ENCODE measurements around the gene MYL12A. TPM values are rescaled to one million over a fixed set of nuclear protein-coding genes. Genes with fewer than 3 reads are reported as not detected.
"Not testable (repeated sequence)": the region's sequence is repeated elsewhere in the genome, so short reads cannot be mapped to it uniquely, and the experiment has no call there.

MYL12A gene
- total RNA-seq, 2 experiments from 2014 or later, result 316 to 321 TPM

DNA sequence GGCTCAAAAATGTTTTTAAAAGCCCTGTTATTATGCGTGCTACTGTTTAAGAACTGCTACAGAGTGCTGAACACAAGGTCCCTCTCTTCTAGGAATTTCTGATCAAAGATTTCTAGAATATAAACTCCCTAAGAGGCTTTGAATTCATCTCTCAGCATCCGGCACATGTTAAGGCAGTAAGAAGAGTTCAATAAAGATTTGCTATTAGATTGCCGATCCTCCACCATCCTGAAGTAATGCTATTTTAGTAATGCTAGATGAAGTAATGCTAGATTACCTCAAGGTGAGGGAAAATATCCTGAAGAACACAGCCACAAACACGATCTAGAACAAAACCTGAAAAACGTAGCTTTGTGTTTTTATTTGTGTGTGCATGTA is 13.4 kb downstream of the MYL12A start:
- Mint-ChIP-seq H3K36me3 (peaks cover 45% of the 10 kb centered on the region), H3K9me3 (no peaks in the 10 kb centered on the region), H3K4me1 (peaks cover 62% of the 10 kb centered on the region), H3K4me3 (peak overlapping the region; percentile 97), H3K27ac (peak overlapping the region; percentile 99), H3K27me3 (no peaks in the 10 kb centered on the region)
- no peak for DNase-seq

DNA sequence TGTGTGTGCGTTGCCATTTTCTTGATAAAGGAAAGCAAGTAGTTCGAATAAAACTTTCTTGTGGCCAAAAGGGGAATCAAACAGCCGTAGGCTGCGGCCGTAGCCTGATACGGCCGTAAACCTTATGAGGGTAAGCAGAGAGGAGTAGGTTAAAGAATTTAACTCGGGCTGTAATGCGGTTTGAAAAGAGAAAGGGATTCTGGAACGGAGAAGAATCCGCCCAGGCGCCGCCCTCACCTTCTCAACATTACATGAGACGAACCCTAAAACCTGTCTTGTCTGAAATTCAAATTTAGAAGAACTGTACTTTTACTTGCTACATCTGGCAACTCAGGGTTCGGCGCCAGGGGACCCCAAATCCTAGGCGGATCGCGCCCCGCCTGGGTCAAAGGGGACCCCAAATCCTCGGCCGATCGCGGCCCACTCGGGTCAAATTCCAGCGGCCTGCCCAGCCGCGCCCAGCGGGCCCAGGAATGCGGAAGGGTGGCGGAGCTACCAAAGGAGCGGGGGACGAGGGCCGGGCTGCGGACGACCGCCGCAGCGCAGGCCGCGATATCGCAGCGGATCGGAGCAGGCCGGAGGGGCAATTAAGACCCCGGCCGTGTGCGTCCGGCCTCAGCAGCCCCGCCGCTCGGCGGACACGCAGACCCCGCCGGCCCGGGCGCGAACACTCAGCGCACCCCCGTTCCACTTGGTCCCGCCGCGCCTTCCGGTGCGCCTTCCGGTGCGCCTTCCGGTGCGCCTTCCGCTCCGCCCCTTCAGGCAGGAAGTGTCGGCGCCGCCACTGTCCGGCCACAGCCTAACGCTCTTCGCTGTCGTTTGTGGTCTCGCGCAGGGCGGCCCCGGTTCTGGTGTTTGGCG is 14.0 kb downstream of the MYL12A start, which contains the start of gene MYL12B:
Gene MYL12B (plus strand): TSS at position 761 of the 861 bp plus-strand sequence. CDS start 10,766 bp downstream, outside the sequence.
- peaks cover 64% of the 10 kb centered on the region for H3K4me1 Mint-ChIP-seq
- peak within 1 kb of the TSS; percentile 97 for H3K4me3 Mint-ChIP-seq
- H3K36me3 Mint-ChIP-seq, result peaks cover 45% of the 10 kb centered on the region
- no peaks in the 10 kb centered on the region for H3K9me3 Mint-ChIP-seq
- peak within 1 kb of the TSS; percentile 99 for H3K27ac Mint-ChIP-seq
- DNase-seq, result peak; percentile 85
- no peaks in the 10 kb centered on the region for H3K27me3 Mint-ChIP-seq

- DNase-seq, result peak; percentile 45
- Mint-ChIP-seq H3K9me3 (no peaks in the 10 kb centered on the region), H3K4me1 (peaks cover 63% of the 10 kb centered on the region), H3K27ac (peak overlapping the region; percentile 99), H3K27me3 (no peaks in the 10 kb centered on the region), H3K36me3 (peaks cover 36% of the 10 kb centered on the region), H3K4me3 (peak overlapping the region; percentile 97)
Measured at GRCh38 chr18:3262234-3263131, 14.9 kb downstream of the MYL12A start.

- peaks cover 62% of the 10 kb centered on the region for H3K4me1 Mint-ChIP-seq
- H3K27me3 Mint-ChIP-seq, result no peaks in the 10 kb centered on the region
- no peaks in the 10 kb centered on the region for H3K9me3 Mint-ChIP-seq
- peaks cover 29% of the 10 kb centered on the region for H3K36me3 Mint-ChIP-seq
- H3K4me3 Mint-ChIP-seq, result peak overlapping the region; percentile 88
- peak overlapping the region; percentile 88 for H3K27ac Mint-ChIP-seq
- no peak for DNase-seq
Measured at GRCh38 chr18:3263132-3263700, 15.6 kb downstream of the MYL12A start.

DNA sequence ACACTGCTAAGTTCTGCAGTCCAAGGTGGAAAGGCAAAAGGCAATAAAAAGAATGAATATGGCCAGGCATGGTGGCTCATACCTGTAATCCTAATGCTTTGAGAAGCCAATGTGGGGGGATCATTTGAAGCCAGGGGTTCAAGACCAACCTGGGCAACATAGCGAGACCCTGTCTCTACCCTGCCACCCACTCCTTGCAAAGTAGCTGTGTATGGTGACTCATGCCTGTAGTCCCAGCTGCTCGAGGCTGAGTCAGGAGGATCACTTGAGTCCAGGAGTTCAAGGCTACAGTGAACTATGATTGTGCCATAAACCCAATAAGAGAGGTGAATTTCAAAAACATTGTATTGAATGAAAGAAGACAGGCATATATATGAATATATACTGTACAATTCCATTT is 16.8 kb downstream of the MYL12A start:
- no peak for DNase-seq
- Mint-ChIP-seq H3K9me3 (peaks cover 2% of the 10 kb centered on the region), H3K36me3 (peaks cover 28% of the 10 kb centered on the region), H3K4me3 (peak overlapping the region; percentile 44), H3K27me3 (no peaks in the 10 kb centered on the region), H3K4me1 (peaks cover 66% of the 10 kb centered on the region), H3K27ac (peak overlapping the region; percentile 18)

- H3K4me1 Mint-ChIP-seq, result peaks cover 69% of the 10 kb centered on the region
- no peak for DNase-seq
- peaks cover 2% of the 10 kb centered on the region for H3K9me3 Mint-ChIP-seq
- peaks cover 32% of the 10 kb centered on the region for H3K36me3 Mint-ChIP-seq
- H3K27me3 Mint-ChIP-seq, result no peaks in the 10 kb centered on the region
- H3K27ac Mint-ChIP-seq, result peak overlapping the region; percentile 10
- peak overlapping the region; percentile 9 for H3K4me3 Mint-ChIP-seq
Measured at GRCh38 chr18:3265564-3266033, 18.0 kb downstream of the MYL12A start.

GRCh38 chr18:3266062-3266608 is 18.5 kb downstream of the MYL12A start:
- peak overlapping the region; percentile 81 for H3K27ac Mint-ChIP-seq
- H3K27me3 Mint-ChIP-seq, result no peaks in the 10 kb centered on the region
- peak overlapping the region; percentile 44 for H3K4me3 Mint-ChIP-seq
- peaks cover 2% of the 10 kb centered on the region for H3K9me3 Mint-ChIP-seq
- peaks cover 32% of the 10 kb centered on the region for H3K36me3 Mint-ChIP-seq
- peaks cover 70% of the 10 kb centered on the region for H3K4me1 Mint-ChIP-seq
- no peak for DNase-seq

DNA sequence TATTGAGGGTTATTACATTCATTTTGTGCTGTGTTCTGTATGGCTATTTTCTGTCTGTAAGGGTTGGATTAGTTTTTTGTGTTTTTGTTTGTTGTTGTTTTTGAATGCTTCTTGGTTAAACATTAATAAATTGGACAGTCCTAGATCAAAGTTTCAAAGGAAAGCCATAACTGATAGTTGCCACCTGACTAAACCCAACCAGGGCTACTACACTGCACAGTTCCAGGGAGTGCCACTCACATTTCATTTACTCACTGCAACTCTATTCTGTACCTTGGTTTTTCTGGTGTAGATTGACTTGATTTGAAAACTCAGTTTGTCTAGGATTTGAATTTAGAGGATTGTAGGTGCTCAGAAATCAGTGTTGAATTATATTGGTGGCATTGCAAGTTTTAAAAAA is 20.7 kb downstream of the MYL12A start:
- peaks cover 85% of the 10 kb centered on the region for H3K4me1 Mint-ChIP-seq
- no peak for DNase-seq

GRCh38 chr18:3269241-3269913 is 21.8 kb downstream of the MYL12A start:
- H3K36me3 Mint-ChIP-seq, result peaks cover 31% of the 10 kb centered on the region
- H3K9me3 Mint-ChIP-seq, result peaks cover 2% of the 10 kb centered on the region
- peaks cover 75% of the 10 kb centered on the region for H3K4me1 Mint-ChIP-seq
- H3K4me3 Mint-ChIP-seq, result peak overlapping the region; percentile 23
- peak overlapping the region; percentile 67 for H3K27ac Mint-ChIP-seq
- DNase-seq, result no peak
- H3K27me3 Mint-ChIP-seq, result no peaks in the 10 kb centered on the region

More for the DNA sequence above, 20.7 kb downstream of the MYL12A start:
- peaks cover 29% of the 10 kb centered on the region for H3K36me3 Mint-ChIP-seq
- peaks cover 2% of the 10 kb centered on the region for H3K9me3 Mint-ChIP-seq
- H3K4me3 Mint-ChIP-seq, result no peak overlapping the region
- no peaks in the 10 kb centered on the region for H3K27me3 Mint-ChIP-seq
- H3K27ac Mint-ChIP-seq, result no peak overlapping the region

DNA sequence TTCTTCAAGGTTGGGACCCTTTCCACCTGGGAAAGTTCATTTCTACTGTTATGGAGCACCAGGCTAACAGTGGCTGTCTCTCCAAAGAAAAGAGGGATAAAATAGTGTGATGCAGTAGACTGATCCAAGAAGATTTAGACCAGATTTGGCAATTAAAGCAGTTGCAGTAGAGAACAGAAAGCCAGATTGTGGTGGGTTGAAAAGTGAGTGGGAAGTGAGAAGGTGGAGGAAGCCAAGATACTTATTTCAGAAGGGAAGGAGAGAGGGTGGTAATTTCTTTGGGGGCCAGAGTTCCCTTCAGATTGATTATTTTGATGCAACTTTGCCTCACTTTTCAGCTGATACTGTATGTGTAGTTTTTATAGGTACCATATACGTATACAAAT is 22.3 kb downstream of the MYL12A start:
- H3K27me3 Mint-ChIP-seq, result no peaks in the 10 kb centered on the region
- peaks cover 30% of the 10 kb centered on the region for H3K36me3 Mint-ChIP-seq
- peak overlapping the region; percentile 23 for H3K4me3 Mint-ChIP-seq
- DNase-seq, result no peak
- H3K9me3 Mint-ChIP-seq, result peaks cover 2% of the 10 kb centered on the region
- H3K27ac Mint-ChIP-seq, result peak overlapping the region; percentile 67
- peaks cover 70% of the 10 kb centered on the region for H3K4me1 Mint-ChIP-seq

GRCh38 chr18:3273042-3273441 is 25.4 kb downstream of the MYL12A start:
- Mint-ChIP-seq H3K27me3 (no peaks in the 10 kb centered on the region), H3K4me1 (peaks cover 45% of the 10 kb centered on the region), H3K27ac (peak overlapping the region; percentile 43), H3K36me3 (peaks cover 33% of the 10 kb centered on the region), H3K9me3 (peaks cover 2% of the 10 kb centered on the region), H3K4me3 (no peak overlapping the region)
- no peak for DNase-seq

DNA sequence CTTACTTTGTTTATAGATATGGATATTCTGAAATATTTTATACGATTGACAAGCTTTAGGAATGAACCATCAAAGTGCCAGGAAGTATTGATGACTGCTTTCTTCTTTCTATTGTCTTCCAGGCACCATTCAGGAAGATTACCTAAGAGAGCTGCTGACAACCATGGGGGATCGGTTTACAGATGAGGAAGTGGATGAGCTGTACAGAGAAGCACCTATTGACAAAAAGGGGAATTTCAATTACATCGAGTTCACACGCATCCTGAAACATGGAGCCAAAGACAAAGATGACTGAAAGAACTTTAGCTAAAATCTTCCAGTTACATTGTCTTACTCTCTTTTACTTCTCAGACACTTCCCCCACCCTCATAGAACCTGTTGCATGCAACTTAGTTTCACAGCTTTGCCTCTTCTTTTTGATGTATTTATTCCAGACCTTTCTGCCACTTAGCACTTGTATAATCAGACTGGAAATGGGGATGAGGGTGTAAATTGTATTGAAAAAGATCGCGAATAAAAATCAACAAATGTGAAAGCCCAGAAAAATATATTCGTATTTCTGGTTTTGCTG is 30.1 kb downstream of the MYL12A start:
- H3K4me1 Mint-ChIP-seq, result peaks cover 13% of the 10 kb centered on the region
- H3K27me3 Mint-ChIP-seq, H3K4me3 Mint-ChIP-seq, H3K9me3 Mint-ChIP-seq, DNase-seq, H3K27ac Mint-ChIP-seq: not testable (repeated sequence)
- peaks cover 26% of the 10 kb centered on the region for H3K36me3 Mint-ChIP-seq

DNA sequence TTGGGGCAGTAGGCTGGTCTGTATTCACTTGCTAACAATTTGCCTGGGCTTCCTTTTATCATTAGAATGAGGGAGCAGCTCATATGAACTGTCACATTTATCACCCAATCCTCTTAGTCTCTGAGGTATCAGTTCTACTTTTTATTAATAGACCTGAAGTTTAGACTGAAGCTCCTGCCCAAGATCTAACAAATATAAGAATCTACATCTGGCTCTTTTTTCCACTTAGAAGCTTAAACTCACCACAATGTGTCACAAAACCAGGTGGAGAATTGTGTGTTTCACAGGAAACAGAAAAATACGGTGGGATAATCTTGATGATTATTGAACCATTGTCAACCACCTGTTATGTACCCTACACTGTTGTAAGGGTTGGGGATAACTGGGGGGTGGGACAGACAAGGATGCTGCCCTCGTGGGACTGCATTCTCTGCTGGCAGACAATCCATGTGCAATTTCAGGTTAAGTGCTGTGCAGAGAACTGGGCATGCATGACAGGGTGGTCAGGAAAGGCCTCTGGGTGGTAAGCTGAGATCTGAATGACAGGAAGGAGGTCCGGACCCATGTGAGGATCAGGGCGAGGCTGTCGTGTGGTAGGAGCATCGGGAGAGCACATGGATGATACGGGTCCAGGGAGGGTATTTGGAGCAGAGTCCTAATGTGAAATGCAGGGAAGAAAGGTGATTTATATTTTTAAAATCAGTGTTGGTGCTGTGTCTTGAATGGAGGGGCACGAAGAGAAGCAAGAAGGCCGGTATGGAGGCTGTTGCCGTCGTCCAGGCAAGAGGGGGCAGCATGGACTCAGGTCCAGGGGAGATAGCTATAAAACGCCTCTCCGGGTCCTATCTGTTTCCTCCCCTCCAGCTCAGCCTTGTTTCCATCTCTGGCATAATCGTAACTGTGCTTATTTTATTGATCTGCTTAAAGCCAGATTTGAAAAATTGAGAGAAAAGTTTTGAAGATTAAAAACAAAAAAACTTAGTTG is 31.9 kb downstream of the MYL12A start:
- H3K4me1 Mint-ChIP-seq, result peaks cover 8% of the 10 kb centered on the region
- peak overlapping the region; percentile 35 for H3K27ac Mint-ChIP-seq
- no peaks in the 10 kb centered on the region for H3K9me3 Mint-ChIP-seq

More for the DNA sequence above, 31.9 kb downstream of the MYL12A start:
- no peak for DNase-seq
- no peak overlapping the region for H3K4me3 Mint-ChIP-seq
- no peaks in the 10 kb centered on the region for H3K27me3 Mint-ChIP-seq
- H3K36me3 Mint-ChIP-seq, result peaks cover 16% of the 10 kb centered on the region

Data from activated naive CD8-positive, alpha-beta T cell treated with anti-CD3 and anti-CD28 coated beads for 36 hours (primary cell).